ENCODE results near the gene SPINK4. TPM values are rescaled to one million over a fixed set of nuclear protein-coding genes. Genes with fewer than 3 reads are reported as not detected.

Gene SPINK4
- total and polyA plus RNA-seq, 2 experiments from 2014 or later: not detected

DNA sequence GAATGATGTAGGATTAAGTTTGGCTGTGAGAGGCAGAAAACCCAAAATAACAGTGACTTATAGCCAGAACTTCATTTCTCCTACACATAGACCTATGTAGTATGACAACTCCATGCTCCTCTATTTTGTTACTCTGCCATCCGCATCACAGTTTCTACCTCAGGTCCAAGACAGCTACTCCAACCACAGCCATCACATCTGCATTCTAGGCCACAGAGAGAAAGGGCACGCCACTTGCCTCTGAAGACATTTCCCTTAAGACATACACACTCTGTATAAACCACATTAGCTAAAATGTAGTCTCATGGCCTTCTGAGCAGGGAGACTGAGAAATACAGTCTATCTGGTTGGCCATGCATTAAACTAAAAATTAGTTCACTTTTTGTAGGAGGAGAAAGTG is 10.0 kb downstream of the SPINK4 start:
- Histone ChIP-seq H3K9me3 (ENCODE audit: low read depth) (no peaks in the 10 kb centered on the region), H3K4me2 (no peak overlapping the region), H4K20me1 (ENCODE audit: insufficient read depth, poor library complexity, severe bottlenecking) (no peaks in the 10 kb centered on the region), H3K36me3 (replicated peaks; ENCODE audit: insufficient read depth, low read depth) (no peaks in the 10 kb centered on the region), H2AFZ (no peak overlapping the region), H3K9me2 (replicated peaks; ENCODE audit: insufficient read depth) (no peaks in the 10 kb centered on the region), H3K27me3 (no peaks in the 10 kb centered on the region), H3K4me3 (no peak overlapping the region), H3K27ac (no peak overlapping the region), H3K79me2 (no peaks in the 10 kb centered on the region), H3K4me1 (ENCODE audit: insufficient read depth) (peaks cover 6% of the 10 kb centered on the region)
- no peak for TF ChIP-seq EZH2phosphoT487 (IDR thresholded peaks at IDR 0.05; ENCODE audit: low read depth, severe bottlenecking, unreplicated experiment)
- no peak for TF ChIP-seq CTCF (IDR thresholded peaks at IDR 0.05; ENCODE audit: poor library complexity)
- no peak for TF ChIP-seq EZH2 (IDR thresholded peaks at IDR 0.05; ENCODE audit: borderline replicate concordance)
- WGBS (ENCODE audit: low lambda C conversion rate, missing lambda C conversion rate): 93% methylated on average over 2 of the region's 2 CpGs
- no peak for DNase-seq (ENCODE audit: low spot score)

DNA sequence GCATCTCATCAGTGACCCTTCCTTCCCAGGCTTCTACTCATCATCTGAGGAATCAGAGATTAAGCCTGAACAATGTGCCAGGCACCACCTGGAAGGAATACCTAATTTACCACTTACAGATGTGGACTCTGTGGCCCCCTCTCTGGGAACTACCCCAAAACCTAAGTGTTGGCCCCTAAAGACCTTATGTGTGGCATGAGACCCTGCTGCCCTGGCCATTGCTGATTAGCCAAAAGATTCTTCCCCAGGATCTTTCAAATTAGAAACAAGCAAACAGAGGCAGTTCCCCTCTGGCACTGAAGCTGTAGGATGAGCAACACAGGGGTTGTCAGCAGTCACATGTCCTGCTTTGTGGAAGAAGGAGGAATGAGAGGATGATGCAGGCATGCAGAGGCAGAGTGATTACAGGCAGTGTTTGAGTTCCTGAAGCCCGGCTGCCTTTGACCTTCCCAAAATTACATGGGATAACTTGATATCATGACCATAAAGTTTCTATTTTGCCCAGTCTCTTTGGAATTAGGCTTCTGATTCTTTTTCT is 10.6 kb downstream of the SPINK4 start:
- Histone ChIP-seq H3K36me3 (replicated peaks; ENCODE audit: insufficient read depth, low read depth) (no peaks in the 10 kb centered on the region), H4K20me1 (ENCODE audit: insufficient read depth, poor library complexity, severe bottlenecking) (no peaks in the 10 kb centered on the region), H3K4me3 (no peak overlapping the region), H3K9me3 (ENCODE audit: low read depth) (no peaks in the 10 kb centered on the region), H3K4me2 (no peak overlapping the region), H3K79me2 (no peaks in the 10 kb centered on the region), H3K4me1 (ENCODE audit: insufficient read depth) (peaks cover 6% of the 10 kb centered on the region), H3K27ac (no peak overlapping the region), H3K9me2 (replicated peaks; ENCODE audit: insufficient read depth) (no peaks in the 10 kb centered on the region), H2AFZ (no peak overlapping the region), H3K27me3 (no peaks in the 10 kb centered on the region)
- 63% methylated on average over 1 of the region's 1 CpG for WGBS (ENCODE audit: low lambda C conversion rate, missing lambda C conversion rate)
- TF ChIP-seq EZH2phosphoT487 (IDR thresholded peaks at IDR 0.05; ENCODE audit: low read depth, severe bottlenecking, unreplicated experiment) (no peak), CTCF (IDR thresholded peaks at IDR 0.05; ENCODE audit: poor library complexity) (no peak), EZH2 (IDR thresholded peaks at IDR 0.05; ENCODE audit: borderline replicate concordance) (no peak)
- DNase-seq (ENCODE audit: low spot score): no peak

- H3K36me3 ChIP-seq (replicated peaks; ENCODE audit: insufficient read depth, low read depth): no peaks in the 10 kb centered on the region
- WGBS (ENCODE audit: low lambda C conversion rate, missing lambda C conversion rate): 99% methylated on average over 4 of the region's 4 CpGs
- H3K9me3 ChIP-seq (ENCODE audit: low read depth): no peaks in the 10 kb centered on the region
Observed at GRCh38 chr9:33254211-33254610, 14.2 kb downstream of the SPINK4 start.

More at GRCh38 chr9:33254211-33254610, 14.2 kb downstream of the SPINK4 start:
- TF ChIP-seq CTCF (IDR thresholded peaks at IDR 0.05; ENCODE audit: poor library complexity) (no peak), EZH2phosphoT487 (IDR thresholded peaks at IDR 0.05; ENCODE audit: low read depth, severe bottlenecking, unreplicated experiment) (no peak), EZH2 (IDR thresholded peaks at IDR 0.05; ENCODE audit: borderline replicate concordance) (no peak)
- DNase-seq (ENCODE audit: low spot score): no peak
- Histone ChIP-seq H3K79me2 (no peaks in the 10 kb centered on the region), H3K4me2 (no peak overlapping the region), H4K20me1 (ENCODE audit: insufficient read depth, poor library complexity, severe bottlenecking) (no peaks in the 10 kb centered on the region), H3K9me2 (replicated peaks; ENCODE audit: insufficient read depth) (no peaks in the 10 kb centered on the region), H3K27ac (no peak overlapping the region), H2AFZ (no peak overlapping the region), H3K4me1 (ENCODE audit: insufficient read depth) (peaks cover 6% of the 10 kb centered on the region), H3K27me3 (no peaks in the 10 kb centered on the region), H3K4me3 (no peak overlapping the region)
